ENCODE measurements around the gene NXN. TPM values are rescaled to one million over a fixed set of nuclear protein-coding genes. Genes with fewer than 3 reads are reported as not detected.
"Not testable (repeated sequence)": the region's sequence is repeated elsewhere in the genome, so short reads cannot be mapped to it uniquely, and the experiment has no call there.

Gene NXN
- total RNA-seq, 6 donors from 2014 or later = 32.4 to 63.1 (median 52.2) TPM

DNA sequence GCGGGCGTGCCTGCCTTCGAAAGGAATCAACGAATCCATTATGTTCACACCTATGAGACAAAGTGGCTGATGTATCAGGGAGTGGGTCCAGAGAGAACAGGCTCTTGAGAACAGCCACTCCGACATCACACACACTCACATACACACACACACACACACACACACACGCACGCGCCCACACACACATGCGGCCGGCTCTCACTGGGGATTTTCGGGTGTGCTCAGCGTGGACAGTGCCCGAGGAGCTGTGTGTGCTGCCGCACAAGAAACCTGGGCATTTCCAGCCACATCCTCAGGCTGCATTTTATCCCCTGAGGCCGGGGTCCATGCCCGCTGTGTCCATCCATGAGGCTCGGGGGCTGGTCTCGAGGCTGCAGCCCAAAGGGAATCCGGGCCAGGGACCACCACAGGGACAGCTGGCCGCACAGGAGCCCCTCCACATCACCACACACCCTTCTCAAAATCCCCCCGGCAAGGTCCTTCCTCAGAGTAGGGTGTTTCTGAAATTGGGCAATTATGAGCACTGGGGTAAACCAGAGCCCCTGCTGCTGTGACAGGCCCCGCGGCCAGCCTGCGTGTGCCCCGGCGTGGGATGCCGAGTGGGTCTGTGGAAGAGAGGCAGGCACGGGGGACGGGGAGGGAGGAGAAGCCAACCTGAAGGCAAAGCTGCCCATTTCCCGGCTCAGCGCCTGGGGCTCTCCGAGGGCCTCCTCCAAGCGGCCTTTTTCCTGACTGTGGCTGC is 172.6 kb downstream of the NXN start:
- no peaks in the 10 kb centered on the region for H3K27me3 ChIP-seq
- no peak for TF ChIP-seq POLR2AphosphoS5 (IDR thresholded peaks at IDR 0.05)
- TF ChIP-seq EP300 (IDR thresholded peaks at IDR 0.05) = no peak
- TF ChIP-seq, protein P1, sequence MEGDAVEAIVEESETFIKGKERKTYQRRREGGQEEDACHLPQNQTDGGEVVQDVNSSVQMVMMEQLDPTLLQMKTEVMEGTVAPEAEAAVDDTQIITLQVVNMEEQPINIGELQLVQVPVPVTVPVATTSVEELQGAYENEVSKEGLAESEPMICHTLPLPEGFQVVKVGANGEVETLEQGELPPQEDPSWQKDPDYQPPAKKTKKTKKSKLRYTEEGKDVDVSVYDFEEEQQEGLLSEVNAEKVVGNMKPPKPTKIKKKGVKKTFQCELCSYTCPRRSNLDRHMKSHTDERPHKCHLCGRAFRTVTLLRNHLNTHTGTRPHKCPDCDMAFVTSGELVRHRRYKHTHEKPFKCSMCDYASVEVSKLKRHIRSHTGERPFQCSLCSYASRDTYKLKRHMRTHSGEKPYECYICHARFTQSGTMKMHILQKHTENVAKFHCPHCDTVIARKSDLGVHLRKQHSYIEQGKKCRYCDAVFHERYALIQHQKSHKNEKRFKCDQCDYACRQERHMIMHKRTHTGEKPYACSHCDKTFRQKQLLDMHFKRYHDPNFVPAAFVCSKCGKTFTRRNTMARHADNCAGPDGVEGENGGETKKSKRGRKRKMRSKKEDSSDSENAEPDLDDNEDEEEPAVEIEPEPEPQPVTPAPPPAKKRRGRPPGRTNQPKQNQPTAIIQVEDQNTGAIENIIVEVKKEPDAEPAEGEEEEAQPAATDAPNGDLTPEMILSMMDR (IDR thresholded peaks at IDR 0.05) = no peak

DNA sequence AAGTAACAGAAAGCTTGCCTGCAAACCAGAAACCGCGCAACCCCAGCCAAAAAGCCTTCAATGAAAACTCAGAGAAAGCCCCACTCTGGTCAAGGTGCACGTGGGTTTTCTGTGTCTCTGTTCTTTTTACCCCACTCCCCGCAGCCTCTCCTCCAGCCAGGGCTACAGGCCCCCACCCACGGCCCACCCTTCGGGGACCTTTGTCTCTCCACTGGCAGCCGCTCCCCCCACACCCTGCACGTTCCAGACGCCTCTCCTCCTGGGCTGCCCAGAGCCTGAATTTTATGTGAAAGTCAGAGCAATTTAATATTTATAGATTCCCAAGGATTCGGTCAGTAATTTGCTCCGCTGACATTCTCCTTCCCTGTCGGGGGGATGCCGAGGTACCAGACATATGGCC is 173.2 kb downstream of the NXN start:
- Histone ChIP-seq H3K27me3 (no peaks in the 10 kb centered on the region), H3K36me3 (peaks cover 0 to 21% (median 5%) of the 10 kb centered on the region in 4 donors), H3K4me3 (no peak overlapping the region), H3K27ac (no peak overlapping the region), H3K9me3 (no peaks in the 10 kb centered on the region), H3K4me1 (no peaks in the 10 kb centered on the region)
- DNase-seq = peak in 1 of 2 donors; percentile 40
- ATAC-seq (ENCODE audit: low FRiP score in 2 of 2) = no peak
- WGBS, 2 donors = 83 to 87% methylated on average over 11 to 13 of the region's 13 CpGs
- TF ChIP-seq, protein P1 (IDR thresholded peaks at IDR 0.05) = no peak
- no peak for TF ChIP-seq POLR2A (IDR thresholded peaks at IDR 0.05)

More for the DNA sequence above, 172.6 kb downstream of the NXN start:
- H3K36me3 ChIP-seq = peaks cover 0 to 21% (median 5%) of the 10 kb centered on the region in 4 donors
- DNase-seq = peak in 1 of 2 donors; percentile 74
- no peaks in the 10 kb centered on the region for H3K4me1 ChIP-seq
- no peak overlapping the region for H3K27ac ChIP-seq
- H3K4me3 ChIP-seq = no peak overlapping the region
- H3K9me3 ChIP-seq = no peaks in the 10 kb centered on the region
- ATAC-seq (ENCODE audit: low FRiP score in 2 of 2) = no peak
- 89% methylated on average over 11 to 33 of the region's 33 CpGs for WGBS, 2 donors

DNA sequence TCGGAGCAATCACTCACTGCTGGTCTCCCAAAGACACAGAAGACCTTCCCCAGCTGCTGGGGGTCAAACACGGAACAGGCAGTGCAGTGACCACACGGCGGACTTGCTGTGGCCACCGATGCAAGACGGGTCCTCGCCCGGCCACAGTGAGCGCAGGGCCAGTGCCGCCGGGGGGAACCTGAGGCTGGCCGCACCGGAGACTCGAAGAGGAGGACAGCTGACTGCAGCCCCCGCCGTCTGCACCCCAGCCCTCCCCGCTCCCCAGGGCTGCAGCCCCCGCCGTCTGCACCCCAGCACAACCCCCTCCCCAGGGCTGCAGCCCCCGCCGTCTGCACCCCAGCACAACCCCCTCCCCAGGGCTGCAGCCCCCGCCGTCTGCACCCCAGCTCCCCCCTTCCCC is 173.7 kb downstream of the NXN start:
- H3K27me3 ChIP-seq; H3K4me1 ChIP-seq; H3K27ac ChIP-seq; H3K9me3 ChIP-seq; H3K4me3 ChIP-seq; ATAC-seq (ENCODE audit: low FRiP score in 2 of 2): not testable (repeated sequence)
- peaks cover 0 to 23% (median 7%) of the 10 kb centered on the region in 4 donors for H3K36me3 ChIP-seq
- 94 to 98% methylated on average over 11 to 19 of the region's 23 CpGs for WGBS, 2 donors
- DNase-seq = peak in 1 of 2 donors; percentile 72

DNA sequence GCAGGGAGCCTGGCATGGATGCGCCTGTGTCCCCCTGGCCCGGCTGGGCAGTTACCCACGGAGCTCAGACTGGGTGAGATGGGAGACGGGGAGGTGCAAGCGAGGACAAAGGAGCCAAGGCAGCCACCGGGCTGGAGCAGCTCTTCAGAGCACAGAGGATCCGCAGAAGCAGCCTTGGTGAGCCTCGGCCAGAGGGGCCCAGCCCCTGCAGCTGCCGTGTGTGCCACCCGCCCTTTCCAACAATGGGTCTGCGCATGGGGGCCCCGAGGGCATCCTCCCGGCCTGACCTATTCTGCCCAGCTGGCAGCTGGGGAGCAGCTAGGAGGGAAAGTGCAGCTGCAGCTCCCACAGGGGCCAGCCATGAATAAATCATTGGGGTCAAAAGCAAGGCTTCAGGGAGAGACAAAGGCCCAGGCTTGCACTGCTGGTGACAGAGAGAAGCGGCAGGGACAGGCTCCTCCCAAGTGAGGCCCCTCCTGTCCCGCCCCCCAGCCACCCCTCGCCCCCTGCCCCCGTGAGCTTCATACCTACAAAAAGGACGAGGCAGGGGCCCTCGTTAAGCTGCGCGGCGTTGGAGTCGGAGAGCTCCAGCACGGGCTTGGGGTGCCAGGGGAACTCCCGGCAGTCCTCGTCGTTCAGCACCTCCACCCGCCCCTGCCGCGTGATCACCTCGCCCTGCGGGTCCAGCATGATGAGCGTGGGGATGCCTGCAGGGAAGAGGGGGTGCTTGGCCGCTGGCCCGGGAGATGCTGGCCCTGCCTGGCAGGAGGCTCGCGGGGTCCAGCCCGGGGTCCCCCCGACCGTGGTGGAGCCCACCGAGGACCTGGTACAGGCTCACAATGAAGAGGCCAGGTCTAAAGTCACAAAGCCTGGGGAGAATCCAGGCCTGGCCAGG is 174.8 kb downstream of the NXN start:
- no peaks in the 10 kb centered on the region for H3K9me3 ChIP-seq
- WGBS, 2 donors = 89 to 92% methylated on average over 13 to 20 of the region's 41 CpGs
- peak in 1 of 2 donors; percentile 69 for DNase-seq

More for the DNA sequence above, 174.8 kb downstream of the NXN start:
- Histone ChIP-seq H3K27ac (no peak overlapping the region), H3K36me3 (peaks cover 0 to 33% (median 10%) of the 10 kb centered on the region in 4 donors), H3K4me1 (no peaks in the 10 kb centered on the region), H3K27me3 (no peaks in the 10 kb centered on the region), H3K4me3 (no peak overlapping the region)
- TF ChIP-seq EP300 (IDR thresholded peaks at IDR 0.05) = no peak
- no peak for TF ChIP-seq POLR2A (IDR thresholded peaks at IDR 0.05)
- TF ChIP-seq POLR2AphosphoS5 (IDR thresholded peaks at IDR 0.05) = no peak
- TF ChIP-seq, protein P1 (IDR thresholded peaks at IDR 0.05) = no peak
- no peak for ATAC-seq (ENCODE audit: low FRiP score in 2 of 2)

All from upper lobe of left lung (tissue), 6 donors.